IMR-90 (cell line): ENCODE measurements around the gene POU2AF2. TPM values are rescaled to one million over a fixed set of nuclear protein-coding genes. Genes with fewer than 3 reads are reported as not detected.

Experiments
- ATAC-seq: fragments of 200-7000 bp; cut with Tn5 transposase; 2 replicates; pipeline ENCODE4 v1.9.1; 2020; ENCODE audit warnings: low read depth, mild to moderate bottlenecking, moderate library complexity
- BruUV-seq: library from RNA; stranded (reverse); fragments of 400-500 nt; replicated peaks from 2 replicates; lab custom pipeline; 2021; lab: Mats Ljungman, UMichigan
- CTCF ChIA-PET: fragments of 300-600 bp; formaldehyde crosslinking; extraction: SDS; loops from one replicate; lab custom pipeline; 2021; ENCODE audit warnings: antibody characterized with exemption; lab: Yijun Ruan, JAX
- POLR2A ChIA-PET: fragments of 300-600 bp; sonication (Branson Sonifier 250); formaldehyde crosslinking; loops from one replicate; lab custom pipeline; 2022; ENCODE audit warnings: antibody characterized with exemption; ENCODE audit not compliant: unreplicated experiment; lab: Charles Lee
- DNase-seq: peaks from one replicate; pipeline ENCODE4 v3.0.0; 2013
- H2AFZ ChIP-seq: replicated peaks from 2 replicates; pipeline ENCODE3; 2013; ENCODE audit warnings: low read length, mild to moderate bottlenecking; ENCODE audit not compliant: poor library complexity
- H2AK5ac ChIP-seq: 2 replicates; pipeline ENCODE4 v1.6.1; 2013; ENCODE audit warnings: low read depth, low read length, inconsistent platforms
- H2AK9ac ChIP-seq: replicated peaks from 2 replicates; pipeline ENCODE3; 2013; ENCODE audit warnings: mild to moderate bottlenecking, low read depth, low read length, moderate library complexity; ENCODE audit not compliant: poor library complexity
- H2BK120ac ChIP-seq: 2 replicates; pipeline ENCODE4 v1.6.1; 2013; ENCODE audit warnings: low read depth, low read length, inconsistent platforms
- H2BK15ac ChIP-seq: 3 replicates; pipeline ENCODE4 v1.6.1; 2013; ENCODE audit warnings: low read depth, low read length, inconsistent platforms
- H2BK20ac ChIP-seq: 2 replicates; pipeline ENCODE4 v1.6.1; 2013; ENCODE audit warnings: low read depth, mild to moderate bottlenecking, inconsistent platforms, low read length, moderate library complexity
- H2BK5ac ChIP-seq: 2 replicates; pipeline ENCODE4 v1.6.1; 2013; ENCODE audit warnings: mild to moderate bottlenecking, low read depth, low read length, inconsistent platforms; ENCODE audit not compliant: poor library complexity, severe bottlenecking
- H3K14ac ChIP-seq: replicated peaks from 2 replicates; pipeline ENCODE4 v1.6.1; 2013; ENCODE audit warnings: low read depth, low read length, inconsistent platforms
- H3K18ac ChIP-seq: 2 replicates; pipeline ENCODE4 v1.6.1; 2013; ENCODE audit warnings: low read depth, low read length, control low read depth
- H3K23ac ChIP-seq: 2 replicates; pipeline ENCODE4 v1.6.1; 2013; ENCODE audit warnings: low read depth, low read length, inconsistent platforms
- H3K27ac ChIP-seq: 2 replicates; pipeline ENCODE4 v1.5.1; 2013; ENCODE audit warnings: mild to moderate bottlenecking, control low read depth, low read length; ENCODE audit not compliant: insufficient read depth
- H3K27me3 ChIP-seq: 2 replicates; pipeline ENCODE4 v1.6.1; 2013; ENCODE audit warnings: low read length; ENCODE audit not compliant: control insufficient read depth, insufficient read depth
- H3K36me3 ChIP-seq: 2 replicates; pipeline ENCODE4 v1.6.1; 2013; ENCODE audit warnings: low read length, mixed read lengths; ENCODE audit not compliant: control insufficient read depth, insufficient read depth
- H3K4ac ChIP-seq: 2 replicates; pipeline ENCODE4 v1.6.1; 2013; ENCODE audit warnings: low read depth, low read length, inconsistent platforms
- H3K4me1 ChIP-seq: 2 replicates; pipeline ENCODE4 v1.6.1; 2013; ENCODE audit warnings: low read length, mixed read lengths; ENCODE audit not compliant: control insufficient read depth, insufficient read depth
- H3K4me2 ChIP-seq: 2 replicates; pipeline ENCODE4 v1.6.1; 2013; ENCODE audit warnings: low read depth, mild to moderate bottlenecking, control low read depth, low read length, moderate library complexity
- H3K4me3 ChIP-seq: 2 replicates; pipeline ENCODE4 v1.5.1; 2013; ENCODE audit warnings: low read depth, mild to moderate bottlenecking, control low read depth, low read length, moderate library complexity; ENCODE audit not compliant: insufficient read depth
- H3K56ac ChIP-seq: 2 replicates; pipeline ENCODE4 v1.6.1; 2013; ENCODE audit warnings: low read length, inconsistent platforms; ENCODE audit not compliant: insufficient read depth; ENCODE audit errors: extremely low read depth
- H3K79me1 ChIP-seq, 2 experiments: 2 replicates each; pipeline ENCODE4 v1.6.1; 2013; ENCODE audit warnings: low read length in 2 of 2, inconsistent platforms in 1 of 2, low read depth in 1 of 2
- H3K9ac ChIP-seq: 2 replicates; pipeline ENCODE4 v1.6.1; 2013; ENCODE audit warnings: low read depth, low read length, control low read depth
- H3K9me1 ChIP-seq: 2 replicates; pipeline ENCODE4 v1.6.1; 2013; ENCODE audit warnings: low read length, inconsistent platforms; ENCODE audit not compliant: insufficient read depth
- H3K9me3 ChIP-seq: 2 replicates; pipeline ENCODE4 v1.6.1; 2013; ENCODE audit warnings: low read length; ENCODE audit not compliant: control insufficient read depth, insufficient read depth
- H4K20me1 ChIP-seq: 2 replicates; pipeline ENCODE4 v1.6.1; 2013; ENCODE audit warnings: low read length, inconsistent platforms; ENCODE audit not compliant: insufficient read depth
- H4K5ac ChIP-seq: 2 replicates; pipeline ENCODE4 v1.6.1; 2013; ENCODE audit warnings: mild to moderate bottlenecking, low read depth, low read length, control low read depth
- H4K8ac ChIP-seq, 2 experiments: 2 replicates each; pipeline ENCODE4 v1.6.1; 2013; ENCODE audit warnings: low read depth in 2 of 2, low read length in 2 of 2, control low read depth in 1 of 2, inconsistent platforms in 1 of 2
- H4K91ac ChIP-seq: 2 replicates; pipeline ENCODE4 v1.6.1; 2013; ENCODE audit warnings: low read depth, low read length, inconsistent platforms; ENCODE audit not compliant: insufficient read depth
- BHLHE40 ChIP-seq: fragments of 150-350 bp; IDR thresholded peaks from 2 replicates; pipeline ENCODE4 v1.6.1; 2016; ENCODE audit warnings: mild to moderate bottlenecking, low read depth, low read length
- CEBPB ChIP-seq: IDR thresholded peaks from 2 replicates; pipeline ENCODE4 v1.6.1; 2012; ENCODE audit warnings: low read depth, low read length, improper control_type of control experiment
- CHD1 ChIP-seq: IDR thresholded peaks from 2 replicates; pipeline ENCODE4 v1.6.1; 2012; ENCODE audit warnings: low read depth, low read length, improper control_type of control experiment
- CTCF ChIP-seq: conservative IDR thresholded peaks from 2 replicates; pipeline ENCODE4 v1.5.1; 2012; ENCODE audit warnings: mild to moderate bottlenecking, low read depth, low read length, improper control_type of control experiment
- ELK1 ChIP-seq: fragments of 150-350 bp; IDR thresholded peaks from 2 replicates; pipeline ENCODE4 v1.6.1; 2016; ENCODE audit warnings: low read depth, mild to moderate bottlenecking, low read length, moderate library complexity, borderline replicate concordance
- FOS ChIP-seq: fragments of 150-350 bp; IDR thresholded peaks from 2 replicates; pipeline ENCODE4 v1.6.1; 2016; ENCODE audit warnings: low read depth, low read length
- MAFK ChIP-seq: IDR thresholded peaks from 2 replicates; pipeline ENCODE4 v1.6.1; 2012; ENCODE audit warnings: low read depth, low read length, improper control_type of control experiment
- MAZ ChIP-seq: IDR thresholded peaks from 2 replicates; pipeline ENCODE4 v1.6.1; 2012; ENCODE audit warnings: low read depth, mild to moderate bottlenecking, low read length, improper control_type of control experiment, moderate library complexity, borderline replicate concordance
- MXI1 ChIP-seq: IDR thresholded peaks from 2 replicates; pipeline ENCODE4 v1.6.1; 2012; ENCODE audit warnings: low read depth, mild to moderate bottlenecking, low read length, moderate library complexity, borderline replicate concordance
- NFE2L2 ChIP-seq: fragments of 150-350 bp; IDR thresholded peaks from 2 replicates; pipeline ENCODE4 v1.6.1; 2016; ENCODE audit warnings: low read depth, mild to moderate bottlenecking, low read length
- POLR2A ChIP-seq: IDR thresholded peaks from 2 replicates; pipeline ENCODE4 v1.6.1; 2012; ENCODE audit warnings: mild to moderate bottlenecking, low read depth, low read length
- RAD21 ChIP-seq: IDR thresholded peaks from 2 replicates; pipeline ENCODE4 v1.6.1; 2012; ENCODE audit warnings: low read length, improper control_type of control experiment
- RCOR1 ChIP-seq: IDR thresholded peaks from 2 replicates; pipeline ENCODE4 v1.6.1; 2012; ENCODE audit warnings: mild to moderate bottlenecking, low read length, improper control_type of control experiment; ENCODE audit not compliant: insufficient replicate concordance
- RFX5 ChIP-seq: IDR thresholded peaks from 2 replicates; pipeline ENCODE4 v1.8.0; 2012; ENCODE audit warnings: low read depth, mild to moderate bottlenecking, low read length, moderate library complexity
- SMC3 ChIP-seq: fragments of 150-350 bp; IDR thresholded peaks from 2 replicates; pipeline ENCODE4 v1.6.1; 2016; ENCODE audit warnings: low read depth, mild to moderate bottlenecking, antibody characterized with exemption, low read length, moderate library complexity
- USF2 ChIP-seq: fragments of 150-350 bp; IDR thresholded peaks from 2 replicates; pipeline ENCODE4 v1.6.1; 2017; ENCODE audit warnings: mild to moderate bottlenecking, antibody characterized with exemption, low read length, low read depth
- WGBS, 2 experiments: methylation state at CpG; one replicate each; pipeline versions ENCODE4 v1.1.5 to v1.1.7; 2013; ENCODE audit warnings: missing lambda C conversion rate in 2 of 2; ENCODE audit not compliant: insufficient read length in 1 of 2; ENCODE audit errors: extremely low coverage in 2 of 2; 5-methylcytosine and 5-hydroxymethylcytosine counted together
- dilution Hi-C: fragments of 300-500 bp; cut with HindIII; formaldehyde crosslinking; loops from one replicate; pipeline ENCODE4 v1.14.3; 2018; ENCODE audit warnings: low sequenced_read_pairs; ENCODE audit not compliant: unreplicated experiment
- in situ Hi-C: fragments of 300-500 bp; cut with MboI; formaldehyde crosslinking; loops from 3 replicates; pipeline ENCODE4 v1.14.3; 2019; ENCODE audit warnings: low sequenced_read_pairs, inconsistent platforms, mixed read lengths
- intact Hi-C: fragments of 100-400 bp; cut with micrococcal nuclease; formaldehyde crosslinking; loops from 2 replicates; pipeline ENCODE4 v1.10.0; 2022
- polyA plus RNA-seq, 3 experiments: library from polyadenylated mRNA; depleted of rRNA; stranded (reverse); fragments of >200 nt; gene quantifications; 2 replicates each; pipeline ENCODE4 v1.2.3, GENCODE V29; 2012; ENCODE audit warnings: low replicate concordance in 1 of 3
- total RNA-seq: library from RNA; depleted of rRNA; stranded (reverse); fragments of >200 nt; gene quantifications from 2 replicates; pipeline ENCODE4 v1.2.3, GENCODE V29; 2012

The POU2AF2 gene
- total and polyA plus RNA-seq, 2 of the 4 experiments (the other 2 are of a cell fraction), result not detected

GRCh38 chr11:111291764-111292163 is 46.2 kb downstream of the POU2AF2 start:
- CTCF ChIA-PET, result interaction anchor here (1.7 kb wide), 1 partner anchor 7 kb away, joined by 4 read pairs; no protein-coding TSS in a partner anchor

More at GRCh38 chr11:111291764-111292163, 46.2 kb downstream of the POU2AF2 start:
- no peaks in the 10 kb centered on the region for H3K4me1 ChIP-seq
- no peak overlapping the region for H2BK120ac ChIP-seq
- no peak overlapping the region for H3K27ac ChIP-seq
- peaks cover 15% of the 10 kb centered on the region for H3K27me3 ChIP-seq
- BruUV-seq, result no TSS peak
- WGBS, 2 experiments, result 92% methylated on average over 2 of the region's 5 CpGs; no CpG with 5 or more reads in 1 of the 2 experiments
- ATAC-seq, result no peak
- H4K8ac ChIP-seq, result no peak overlapping the region
- no peak overlapping the region for H4K91ac ChIP-seq
- dilution Hi-C loops (no loop called here), in situ Hi-C loops (no loop called here), intact Hi-C loops (loop anchor here (2.0 kb wide), 1 partner anchor 25 kb away; no protein-coding TSS in a partner anchor)
- no peak overlapping the region for H2BK15ac ChIP-seq
- H2BK20ac ChIP-seq, result no peak overlapping the region
- no peak overlapping the region for H3K4ac ChIP-seq
- no peak overlapping the region for H2BK5ac ChIP-seq
- H3K36me3 ChIP-seq, result no peaks in the 10 kb centered on the region
- H2AK9ac ChIP-seq, result no peak overlapping the region
- TF ChIP-seq BHLHE40 (no peak), USF2 (no peak), SMC3 (no peak), MXI1 (no peak), NFE2L2 (no peak), CHD1 (no peak), CEBPB (no peak), MAFK (no peak), RFX5 (no peak), RCOR1 (no peak), POLR2A (no peak), FOS (no peak), CTCF (no peak), ELK1 (no peak), MAZ (no peak), RAD21 (no peak)
- no peaks in the 10 kb centered on the region for H3K9me1 ChIP-seq
- no peak overlapping the region for H2AK5ac ChIP-seq
- H3K4me3 ChIP-seq, result no peak overlapping the region
- H4K5ac ChIP-seq, result no peak overlapping the region
- H3K14ac ChIP-seq, result no peak overlapping the region
- no peak overlapping the region for H2AFZ ChIP-seq
- H3K79me1 ChIP-seq, result no peaks in the 10 kb centered on the region
- POLR2A ChIA-PET, result no interaction called here
- H3K18ac ChIP-seq, result no peak overlapping the region
- no peak overlapping the region for H3K4me2 ChIP-seq
- H4K20me1 ChIP-seq, result no peaks in the 10 kb centered on the region
- no peak overlapping the region for H3K23ac ChIP-seq
- H3K56ac ChIP-seq, result no peak overlapping the region
- H3K9ac ChIP-seq, result no peak overlapping the region
- H3K9me3 ChIP-seq, result no peaks in the 10 kb centered on the region
- no peak for DNase-seq
